K562 (cell line): ENCODE results near the gene TACC3. TPM values are rescaled to one million over a fixed set of nuclear protein-coding genes. Genes with fewer than 3 reads are reported as not detected.

Source experiments
- ERF ChIP-seq: fragments of 450-650 bp; formaldehyde crosslinking; IDR thresholded peaks from 2 replicates; pipeline ENCODE4 v1.4.0; 2020; ENCODE audit warnings: mild to moderate bottlenecking, mixed read lengths
- FOXM1 ChIP-seq, 2 experiments: fragments of 450-650 bp in 1 of 2; sonication (generic) in 1 of 2; formaldehyde crosslinking in 1 of 2; IDR thresholded peaks; 2 replicates each; pipeline versions ENCODE4 v1.6.1 to v1.9.0; 2017 to 2022; ENCODE audit warnings: low read depth in 2 of 2, mild to moderate bottlenecking in 2 of 2, missing genetic modification reagents in 1 of 2, moderate library complexity in 1 of 2
- MAZ ChIP-seq, 2 experiments: fragments of 450-650 bp in 1 of 2; sonication (generic) in 1 of 2; formaldehyde crosslinking; IDR thresholded peaks in 1 of 2; conservative IDR thresholded peaks in 1 of 2; 2 replicates each; pipeline versions ENCODE4 v1.4.0 to v1.5.0; 2020; ENCODE audit warnings: mild to moderate bottlenecking in 1 of 2, missing genetic modification reagents in 1 of 2
- MBD2 ChIP-seq: sonication (generic); IDR thresholded peaks from 2 replicates; pipeline ENCODE4 v1.6.1; 2016; ENCODE audit warnings: low read depth, borderline replicate concordance
- MYBL2 ChIP-seq, 2 experiments: fragments of 450-650 bp in 1 of 2; sonication (generic) in 1 of 2; formaldehyde crosslinking in 1 of 2; IDR thresholded peaks; 2 replicates each; pipeline versions ENCODE4 v1.6.1 to v1.8.1; 2017 to 2022; ENCODE audit warnings: borderline replicate concordance in 1 of 2, inconsistent platforms in 1 of 2, low read depth in 1 of 2, mild to moderate bottlenecking in 1 of 2, missing genetic modification reagents in 1 of 2, moderate library complexity in 1 of 2
- NCOA4 ChIP-seq: fragments of 450-650 bp; IDR thresholded peaks from 2 replicates; pipeline ENCODE4 v1.6.1; 2018; ENCODE audit warnings: mild to moderate bottlenecking; ENCODE audit not compliant: partially characterized antibody
- PHF8 ChIP-seq: fragments of 200-600 bp; sonication (generic); IDR thresholded peaks from 2 replicates; pipeline ENCODE4 v1.6.1; 2012; ENCODE audit warnings: mixed run types, mild to moderate bottlenecking, inconsistent platforms, low read length, moderate library complexity, borderline replicate concordance
- POLR2A ChIP-seq: fragments of 450-650 bp; conservative IDR thresholded peaks from 2 replicates; pipeline ENCODE4 v1.6.1; 2016
- SIRT6 ChIP-seq: IDR thresholded peaks from one replicate; pipeline ENCODE4 v1.6.1; 2012; ENCODE audit warnings: low read depth, mild to moderate bottlenecking, control low read depth, inconsistent platforms, low read length, moderate library complexity
- SP2 ChIP-seq: IDR thresholded peaks from 2 replicates; pipeline ENCODE4 v1.6.1; 2011; ENCODE audit warnings: mild to moderate bottlenecking, low read depth, low read length, moderate library complexity; ENCODE audit not compliant: poor library complexity, severe bottlenecking; ENCODE audit errors: extremely low read depth
- UBTF ChIP-seq, 2 experiments: IDR thresholded peaks; 2 replicates each; pipeline ENCODE4 v1.6.1; 2012; ENCODE audit warnings: improper control_type of control experiment in 2 of 2, low read depth in 2 of 2, low read length in 2 of 2, borderline replicate concordance in 1 of 2
- ZNF583 ChIP-seq: fragments of 250-450 bp; sonication (Bioruptor Pico); IDR thresholded peaks from 2 replicates; pipeline ENCODE4 v1.4.0; 2020
- polyA plus RNA-seq, 8 experiments: library from polyadenylated mRNA; depleted of rRNA in 4 of 8; stranded (reverse) in 5 of 8; unstranded in 3 of 8; fragments of >200 nt; fragmentation: Nextera tagmentation in 2 of 8; fragmentation: Illumina TruSeq in 1 of 8; extraction: Ambion mirVana in 2 of 8; extraction: Trizol in 1 of 8; gene quantifications; 2 replicates each; pipeline versions ENCODE4 v1.2.1 to v1.2.3, GENCODE V29; 2011 to 2014; ENCODE audit warnings: inconsistent platforms in 1 of 8, missing spikeins in 1 of 8
- total RNA-seq, 7 experiments: library from RNA; depleted of rRNA in 6 of 7; stranded (reverse); fragments of >200 nt in 6 of 7; fragmentation: Illumina TruSeq in 2 of 7; extraction: Trizol in 2 of 7; gene quantifications; 2 replicates each; pipeline versions ENCODE4 v1.2.1 to v1.2.3, GENCODE V29; 2011 to 2021; ENCODE audit warnings: low replicate concordance in 1 of 7
- TF ChIP-seq, protein P1 (sequence below): sonication (generic); formaldehyde crosslinking; IDR thresholded peaks from 2 replicates; pipeline ENCODE4 v1.8.0; 2023; ENCODE audit warnings: missing genetic modification reagents, mild to moderate bottlenecking, borderline replicate concordance
- TF ChIP-seq, protein P2 (sequence below): sonication (generic); formaldehyde crosslinking; IDR thresholded peaks from 2 replicates; pipeline ENCODE4 v1.9.0; 2022; ENCODE audit warnings: mild to moderate bottlenecking, missing genetic modification reagents
- TF ChIP-seq, protein P3 (sequence below): fragments of 450-650 bp; formaldehyde crosslinking; IDR thresholded peaks from 2 replicates; pipeline ENCODE4 v1.4.0; 2020; ENCODE audit warnings: mild to moderate bottlenecking, mixed read lengths

The TACC3 gene
- total and polyA plus RNA-seq, 9 of the 15 experiments (the other 6 are each of a cell fraction or from before 2014, with no cell fraction given): 1.9 to 122 (median 55.6) TPM

- TF ChIP-seq, protein P1, sequence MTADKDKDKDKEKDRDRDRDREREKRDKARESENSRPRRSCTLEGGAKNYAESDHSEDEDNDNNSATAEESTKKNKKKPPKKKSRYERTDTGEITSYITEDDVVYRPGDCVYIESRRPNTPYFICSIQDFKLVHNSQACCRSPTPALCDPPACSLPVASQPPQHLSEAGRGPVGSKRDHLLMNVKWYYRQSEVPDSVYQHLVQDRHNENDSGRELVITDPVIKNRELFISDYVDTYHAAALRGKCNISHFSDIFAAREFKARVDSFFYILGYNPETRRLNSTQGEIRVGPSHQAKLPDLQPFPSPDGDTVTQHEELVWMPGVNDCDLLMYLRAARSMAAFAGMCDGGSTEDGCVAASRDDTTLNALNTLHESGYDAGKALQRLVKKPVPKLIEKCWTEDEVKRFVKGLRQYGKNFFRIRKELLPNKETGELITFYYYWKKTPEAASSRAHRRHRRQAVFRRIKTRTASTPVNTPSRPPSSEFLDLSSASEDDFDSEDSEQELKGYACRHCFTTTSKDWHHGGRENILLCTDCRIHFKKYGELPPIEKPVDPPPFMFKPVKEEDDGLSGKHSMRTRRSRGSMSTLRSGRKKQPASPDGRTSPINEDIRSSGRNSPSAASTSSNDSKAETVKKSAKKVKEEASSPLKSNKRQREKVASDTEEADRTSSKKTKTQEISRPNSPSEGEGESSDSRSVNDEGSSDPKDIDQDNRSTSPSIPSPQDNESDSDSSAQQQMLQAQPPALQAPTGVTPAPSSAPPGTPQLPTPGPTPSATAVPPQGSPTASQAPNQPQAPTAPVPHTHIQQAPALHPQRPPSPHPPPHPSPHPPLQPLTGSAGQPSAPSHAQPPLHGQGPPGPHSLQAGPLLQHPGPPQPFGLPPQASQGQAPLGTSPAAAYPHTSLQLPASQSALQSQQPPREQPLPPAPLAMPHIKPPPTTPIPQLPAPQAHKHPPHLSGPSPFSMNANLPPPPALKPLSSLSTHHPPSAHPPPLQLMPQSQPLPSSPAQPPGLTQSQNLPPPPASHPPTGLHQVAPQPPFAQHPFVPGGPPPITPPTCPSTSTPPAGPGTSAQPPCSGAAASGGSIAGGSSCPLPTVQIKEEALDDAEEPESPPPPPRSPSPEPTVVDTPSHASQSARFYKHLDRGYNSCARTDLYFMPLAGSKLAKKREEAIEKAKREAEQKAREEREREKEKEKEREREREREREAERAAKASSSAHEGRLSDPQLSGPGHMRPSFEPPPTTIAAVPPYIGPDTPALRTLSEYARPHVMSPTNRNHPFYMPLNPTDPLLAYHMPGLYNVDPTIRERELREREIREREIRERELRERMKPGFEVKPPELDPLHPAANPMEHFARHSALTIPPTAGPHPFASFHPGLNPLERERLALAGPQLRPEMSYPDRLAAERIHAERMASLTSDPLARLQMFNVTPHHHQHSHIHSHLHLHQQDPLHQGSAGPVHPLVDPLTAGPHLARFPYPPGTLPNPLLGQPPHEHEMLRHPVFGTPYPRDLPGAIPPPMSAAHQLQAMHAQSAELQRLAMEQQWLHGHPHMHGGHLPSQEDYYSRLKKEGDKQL (CRISPR knock-in tag): no peak
- TF ChIP-seq, protein P2, sequence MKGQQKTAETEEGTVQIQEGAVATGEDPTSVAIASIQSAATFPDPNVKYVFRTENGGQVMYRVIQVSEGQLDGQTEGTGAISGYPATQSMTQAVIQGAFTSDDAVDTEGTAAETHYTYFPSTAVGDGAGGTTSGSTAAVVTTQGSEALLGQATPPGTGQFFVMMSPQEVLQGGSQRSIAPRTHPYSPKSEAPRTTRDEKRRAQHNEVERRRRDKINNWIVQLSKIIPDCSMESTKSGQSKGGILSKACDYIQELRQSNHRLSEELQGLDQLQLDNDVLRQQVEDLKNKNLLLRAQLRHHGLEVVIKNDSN: peak; percentile 78
- TF ChIP-seq ERF (CRISPR knock-in tag) (no peak), PHF8 (peak; percentile 69; the same call in 1 of the 2 replicates), UBTF (IDR thresholded peaks at IDR 0.05; ENCODE audit: borderline replicate concordance in 1 of 2, low read depth in 2 of 2, low read length in 2 of 2) (peak; percentile 19 to 61; a peak in 2 of 4 replicates), ZNF583 (no peak), POLR2A (peak; percentile 57), NCOA4 (no peak), SIRT6 (no peak), MAZ (CRISPR knock-in tag; conservative IDR thresholded peaks at IDR 0.05 in 1 of 2, IDR thresholded peaks at IDR 0.05 in 1 of 2) (peak; percentile 14 to 68; a peak in 1 of 4 replicates), MYBL2 (IDR thresholded peaks at IDR 0.05; ENCODE audit: low read depth) (no peak), MYBL2 (CRISPR knock-in tag; IDR thresholded peaks at IDR 0.05; ENCODE audit: borderline replicate concordance) (no peak), FOXM1 (IDR thresholded peaks at IDR 0.05; ENCODE audit: low read depth) (no peak), FOXM1 (CRISPR knock-in tag; IDR thresholded peaks at IDR 0.05; ENCODE audit: low read depth) (0 out of 2 replicates have a peak, but pooled peaks have one; percentile 39), MBD2 (no peak), SP2 (no peak)
- TF ChIP-seq, protein P3, sequence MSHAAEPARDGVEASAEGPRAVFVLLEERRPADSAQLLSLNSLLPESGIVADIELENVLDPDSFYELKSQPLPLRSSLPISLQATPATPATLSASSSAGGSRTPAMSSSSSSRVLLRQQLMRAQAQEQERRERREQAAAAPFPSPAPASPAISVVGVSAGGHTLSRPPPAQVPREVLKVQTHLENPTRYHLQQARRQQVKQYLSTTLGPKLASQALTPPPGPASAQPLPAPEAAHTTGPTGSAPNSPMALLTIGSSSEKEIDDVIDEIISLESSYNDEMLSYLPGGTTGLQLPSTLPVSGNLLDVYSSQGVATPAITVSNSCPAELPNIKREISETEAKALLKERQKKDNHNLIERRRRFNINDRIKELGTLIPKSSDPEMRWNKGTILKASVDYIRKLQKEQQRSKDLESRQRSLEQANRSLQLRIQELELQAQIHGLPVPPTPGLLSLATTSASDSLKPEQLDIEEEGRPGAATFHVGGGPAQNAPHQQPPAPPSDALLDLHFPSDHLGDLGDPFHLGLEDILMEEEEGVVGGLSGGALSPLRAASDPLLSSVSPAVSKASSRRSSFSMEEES (CRISPR knock-in tag): peak; percentile 20; the same call in 1 of the 2 replicates
These were observed 948 bp upstream of the TACC3 start (continued) for GRCh38 chr4:1720163-1720983.
